Fibroblast of lung (primary cell): ENCODE results near the gene FYN. TPM values are rescaled to one million over a fixed set of nuclear protein-coding genes. Genes with fewer than 3 reads are reported as not detected.

Experiments
- DNase-seq, 2 donors: peaks; one replicate each; pipeline versions ENCODE4 v3.0.0 to v3.0.0-alpha.2; 2010; ENCODE audit warnings: low read depth in 2 of 2
- H2AFZ ChIP-seq: 2 replicates; pipeline ENCODE4 v1.5.1; 2012; ENCODE audit warnings: low read length, control low read depth, inconsistent platforms
- H3K27ac ChIP-seq: 2 replicates; pipeline ENCODE4 v1.5.1; 2011; ENCODE audit warnings: low read length, control low read depth; ENCODE audit not compliant: insufficient read depth
- H3K27me3 ChIP-seq: 2 replicates; pipeline ENCODE4 v1.5.1; 2011; ENCODE audit warnings: mild to moderate bottlenecking, low read length; ENCODE audit not compliant: control insufficient read depth, insufficient read depth
- H3K36me3 ChIP-seq: 2 replicates; pipeline ENCODE4 v1.5.1; 2011; ENCODE audit warnings: low read length; ENCODE audit not compliant: control insufficient read depth, insufficient read depth
- H3K4me1 ChIP-seq: 2 replicates; pipeline ENCODE4 v1.5.1; 2011; ENCODE audit warnings: low read length; ENCODE audit not compliant: control insufficient read depth, insufficient read depth; ENCODE audit errors: extremely low read depth
- H3K4me2 ChIP-seq: 2 replicates; pipeline ENCODE4 v1.5.1; 2011; ENCODE audit warnings: low read length, control low read depth; ENCODE audit not compliant: insufficient read depth; ENCODE audit errors: extremely low read depth
- H3K4me3 ChIP-seq, 4 experiments: fragments of 200-600 bp in 1 of 4; sonication (generic) in 1 of 4; replicated peaks in 1 of 4; 2 replicates each; pipeline ENCODE4 v1.5.1; 2011 to 2016; ENCODE audit warnings: low read length in 4 of 4, low read depth in 3 of 4, mild to moderate bottlenecking in 3 of 4, control low read depth in 2 of 4, inconsistent platforms in 1 of 4, mixed read lengths in 1 of 4; ENCODE audit not compliant: insufficient read depth in 1 of 4; ENCODE audit errors: control extremely low read depth in 1 of 4
- H3K79me2 ChIP-seq: 2 replicates; pipeline ENCODE4 v1.5.1; 2012; ENCODE audit warnings: mild to moderate bottlenecking, low read length, inconsistent platforms; ENCODE audit not compliant: control insufficient read depth, insufficient read depth
- H3K9ac ChIP-seq: 2 replicates; pipeline ENCODE4 v1.5.1; 2011; ENCODE audit warnings: mild to moderate bottlenecking, low read length, control low read depth; ENCODE audit not compliant: insufficient read depth
- H3K9me3 ChIP-seq: 2 replicates; pipeline ENCODE4 v1.5.1; 2012; ENCODE audit warnings: low read depth, low read length; ENCODE audit not compliant: control insufficient read depth, insufficient read depth
- H4K20me1 ChIP-seq: 2 replicates; pipeline ENCODE4 v1.5.1; 2011; ENCODE audit warnings: low read length; ENCODE audit not compliant: control insufficient read depth, insufficient read depth; ENCODE audit errors: extremely low read depth
- EZH2 ChIP-seq: IDR thresholded peaks from 2 replicates; pipeline ENCODE4 v1.5.1; 2012; ENCODE audit warnings: low read length, control low read depth, mild to moderate bottlenecking; ENCODE audit errors: missing control alignments
- polyA plus RNA-seq, 2 donors: library from polyadenylated mRNA; depleted of rRNA in 1 of 2; stranded (reverse) in 1 of 2; unstranded in 1 of 2; fragments of >200 nt; gene quantifications; 2 replicates each; pipeline ENCODE4 v1.2.1, GENCODE V29; 2011 to 2012; ENCODE audit warnings: missing spikeins in 1 of 2
- total RNA-seq: library from RNA; depleted of rRNA; stranded (reverse); fragments of >200 nt; gene quantifications from 2 replicates; pipeline ENCODE4 v1.2.1, GENCODE V29; 2014
- TF ChIP-seq, protein P1 (sequence below), 2 donors: IDR thresholded peaks in 1 of 2; conservative IDR thresholded peaks in 1 of 2; 1 replicate in 1 of 2; 2 replicates in 1 of 2; pipeline ENCODE4 v1.5.1; 2011 to 2012; ENCODE audit warnings: low read length in 2 of 2, control low read depth in 1 of 2, inconsistent platforms in 1 of 2, low read depth in 1 of 2, mild to moderate bottlenecking in 1 of 2

FYN gene
- total and polyA plus RNA-seq, 2 donors (not counting 1 experiment from before 2014, with no cell fraction given): 64.7 TPM

- Histone ChIP-seq H3K9ac (no peak overlapping the region), H4K20me1 (peaks cover 4% of the 10 kb centered on the region), H3K27ac (no peak overlapping the region), H3K79me2 (peaks cover 9% of the 10 kb centered on the region), H3K4me1 (no peaks in the 10 kb centered on the region), H3K4me3 (no peak overlapping the region), H3K9me3 (no peaks in the 10 kb centered on the region), H3K36me3 (no peaks in the 10 kb centered on the region), H3K4me2 (no peak overlapping the region), H2AFZ (no peak overlapping the region), H3K27me3 (no peaks in the 10 kb centered on the region)
- no peak for DNase-seq
- no peak for TF ChIP-seq EZH2
- TF ChIP-seq, protein P1, sequence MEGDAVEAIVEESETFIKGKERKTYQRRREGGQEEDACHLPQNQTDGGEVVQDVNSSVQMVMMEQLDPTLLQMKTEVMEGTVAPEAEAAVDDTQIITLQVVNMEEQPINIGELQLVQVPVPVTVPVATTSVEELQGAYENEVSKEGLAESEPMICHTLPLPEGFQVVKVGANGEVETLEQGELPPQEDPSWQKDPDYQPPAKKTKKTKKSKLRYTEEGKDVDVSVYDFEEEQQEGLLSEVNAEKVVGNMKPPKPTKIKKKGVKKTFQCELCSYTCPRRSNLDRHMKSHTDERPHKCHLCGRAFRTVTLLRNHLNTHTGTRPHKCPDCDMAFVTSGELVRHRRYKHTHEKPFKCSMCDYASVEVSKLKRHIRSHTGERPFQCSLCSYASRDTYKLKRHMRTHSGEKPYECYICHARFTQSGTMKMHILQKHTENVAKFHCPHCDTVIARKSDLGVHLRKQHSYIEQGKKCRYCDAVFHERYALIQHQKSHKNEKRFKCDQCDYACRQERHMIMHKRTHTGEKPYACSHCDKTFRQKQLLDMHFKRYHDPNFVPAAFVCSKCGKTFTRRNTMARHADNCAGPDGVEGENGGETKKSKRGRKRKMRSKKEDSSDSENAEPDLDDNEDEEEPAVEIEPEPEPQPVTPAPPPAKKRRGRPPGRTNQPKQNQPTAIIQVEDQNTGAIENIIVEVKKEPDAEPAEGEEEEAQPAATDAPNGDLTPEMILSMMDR (conservative IDR thresholded peaks at IDR 0.05 in 1 of 2, IDR thresholded peaks at IDR 0.05 in 1 of 2; ENCODE audit: low read depth in 1 of 2, low read length in 2 of 2): no peak
These were observed 8.9 kb downstream of the FYN start for GRCh38 chr6:111864138-111865048.

DNA sequence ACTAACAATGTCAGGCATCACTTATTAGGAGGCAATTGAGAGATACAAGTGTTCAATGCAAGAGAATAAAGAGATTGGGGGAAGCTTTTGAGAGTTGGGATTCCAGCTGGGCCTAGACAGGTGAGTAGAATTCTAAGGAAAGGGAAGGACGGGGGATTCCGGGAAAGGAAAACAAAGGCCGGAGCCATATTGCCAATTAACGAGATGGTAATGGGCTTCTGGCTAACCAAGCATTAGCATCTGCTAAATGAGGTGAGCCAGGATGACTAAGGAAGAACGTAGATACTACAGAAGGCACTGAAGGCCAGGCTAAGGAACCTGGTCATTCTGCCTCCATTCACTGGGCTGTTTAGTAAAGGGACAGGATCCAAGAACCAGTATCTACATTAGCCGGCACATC is 10.5 kb downstream of the FYN start:
- H3K27ac ChIP-seq: no peak overlapping the region
- no peak overlapping the region for H3K4me3 ChIP-seq
- no peaks in the 10 kb centered on the region for H3K36me3 ChIP-seq
- peaks cover 5% of the 10 kb centered on the region for H3K79me2 ChIP-seq
- no peak for DNase-seq
- H3K9ac ChIP-seq: no peak overlapping the region
- H3K27me3 ChIP-seq: no peaks in the 10 kb centered on the region
- no peaks in the 10 kb centered on the region for H3K4me1 ChIP-seq
- H3K9me3 ChIP-seq: no peaks in the 10 kb centered on the region
- H4K20me1 ChIP-seq: peaks cover 4% of the 10 kb centered on the region
- H3K4me2 ChIP-seq: no peak overlapping the region
- TF ChIP-seq, protein P1 (conservative IDR thresholded peaks at IDR 0.05 in 1 of 2, IDR thresholded peaks at IDR 0.05 in 1 of 2; ENCODE audit: low read depth in 1 of 2, low read length in 2 of 2): no peak
- TF ChIP-seq EZH2: no peak
- H2AFZ ChIP-seq: no peak overlapping the region

GRCh38 chr6:111862314-111862713 is 10.9 kb downstream of the FYN start:
- Histone ChIP-seq H3K36me3 (no peaks in the 10 kb centered on the region), H3K9ac (no peak overlapping the region), H3K27ac (no peak overlapping the region), H3K4me2 (no peak overlapping the region), H3K9me3 (no peaks in the 10 kb centered on the region), H3K27me3 (no peaks in the 10 kb centered on the region), H3K4me1 (no peaks in the 10 kb centered on the region), H4K20me1 (peaks cover 4% of the 10 kb centered on the region), H3K79me2 (peaks cover 5% of the 10 kb centered on the region), H2AFZ (no peak overlapping the region), H3K4me3 (no peak overlapping the region)
- TF ChIP-seq, protein P1 (conservative IDR thresholded peaks at IDR 0.05 in 1 of 2, IDR thresholded peaks at IDR 0.05 in 1 of 2; ENCODE audit: low read depth in 1 of 2, low read length in 2 of 2): no peak
- no peak for TF ChIP-seq EZH2
- no peak for DNase-seq
